Pancreas (tissue), 10 donors: ENCODE results near the gene TSEN34. TPM values are rescaled to one million over a fixed set of nuclear protein-coding genes. Genes with fewer than 3 reads are reported as not detected.
"Not testable (repeated sequence)": the region's sequence is repeated elsewhere in the genome, so short reads cannot be mapped to it uniquely, and the experiment has no call there.

Source experiments
- ATAC-seq, 4 donors: fragments of 200-7000 bp; cut with Tn5 transposase; one replicate each; pipeline versions ENCODE4 v1.8.0 to v1.9.1; 2020; ENCODE audit warnings: mild to moderate bottlenecking in 4 of 4, moderate library complexity in 4 of 4
- DNase-seq, 6 donors: peaks; one replicate each; pipeline ENCODE4 v3.0.0-alpha.2; 2020
- FAIRE-seq: peaks from 2 replicates; lab custom pipeline; 2012; peaks lifted over from hg19 to GRCh38; lab: Jason Lieb, UNC
- H3K27ac ChIP-seq, 4 donors: fragments of 200-600 bp; sonication (generic); 1 replicate in 3 of 4; 2 replicates in 1 of 4; pipeline versions ENCODE4 v1.5.0 to v1.8.0; 2020
- H3K27me3 ChIP-seq, 4 donors: fragments of 200-600 bp; one replicate each; pipeline ENCODE4 v1.8.0; 2021
- H3K36me3 ChIP-seq, 3 donors: fragments of 200-600 bp; sonication (generic) in 1 of 3; one replicate each; pipeline versions ENCODE4 v1.5.0 to v1.8.0; 2020 to 2021
- H3K4me1 ChIP-seq, 3 donors: fragments of 200-600 bp; one replicate each; pipeline ENCODE4 v1.8.0; 2021
- H3K4me3 ChIP-seq, 4 donors: fragments of 200-600 bp; sonication (generic) in 2 of 4; one replicate each; pipeline versions ENCODE4 v1.5.0 to v1.8.0; 2020 to 2021
- H3K9me3 ChIP-seq, 4 donors: fragments of 200-600 bp; one replicate each; pipeline ENCODE4 v1.8.0; 2021
- CTCF ChIP-seq, 4 donors: fragments of 200-600 bp; sonication (generic) in 3 of 4; IDR thresholded peaks; one replicate each; pipeline versions ENCODE4 v1.5.0 to v1.8.0; 2021; ENCODE audit warnings: antibody characterized with exemption in 4 of 4
- WGBS, 2 donors: extraction: QIAGEN DNeasy Blood & Tissue Kit; methylation state at CpG; one replicate each; pipeline ENCODE4 v1.1.7; 2013; 5-methylcytosine and 5-hydroxymethylcytosine counted together
- intact Hi-C, 3 donors: fragments of 100-400 bp; cut with DNase I; formaldehyde crosslinking; loops; one replicate each; pipeline versions ENCODE4 v1.11.1 to v1.14.2; 2022
- polyA plus RNA-seq, 2 donors: library from polyadenylated mRNA; stranded (reverse); fragments of 200-250 nt; gene quantifications; one replicate each; pipeline ENCODE4 v1.2.3, GENCODE V29; 2013
- total RNA-seq, 6 donors: library from RNA; stranded (reverse); fragmentation: NEBNext Ultra II Directional in 4 of 6; extraction: Animal tissue kit (Norgen Biotek cat#: 25700) in 4 of 6; gene quantifications; one replicate each; pipeline versions ENCODE4 v1.2.1 to v1.2.4, GENCODE V29; 2021 to 2023
- donor health status: healthy with polysubstance abuse.
- donor health status: DM: no; HTN: no; CAD: no; lungs with moderate emphysema.
- donor health status: DM: no; HTN: no; CAD: no.
- donor health status: control.
- donor health status: control.
- donor health status: Bipolar disorder and iron deficiency.
- donor health status: DM: yes; HTN: yes; CAD: no.
- donor health status: DM: no; HTN: no; CAD: no.
- donor health status: DM: no; HTN: no; CAD: no.
- donor health status: DM: yes; HTN: yes; CAD: no.

The TSEN34 gene
- total and polyA plus RNA-seq, 8 donors, result 16.8 to 33.3 (median 19.4) TPM

- peak in 2 of 6 donors; percentile 34 to 68 for DNase-seq
- Histone ChIP-seq H3K27me3 (no peaks in the 10 kb centered on the region), H3K4me1 (peaks cover 0 to 3% (median 2%) of the 10 kb centered on the region in 3 donors), H3K4me3 (no peak overlapping the region), H3K27ac (no peak overlapping the region), H3K9me3 (no peaks in the 10 kb centered on the region), H3K36me3 (no peaks in the 10 kb centered on the region)
- 93 to 94% methylated on average over 37 of the region's 37 CpGs for WGBS, 2 donors
- intact Hi-C loops, result no loop called here
- ATAC-seq, result no peak
- no peak for FAIRE-seq
- no peak for TF ChIP-seq CTCF (IDR thresholded peaks at IDR 0.05)
These were observed 10.4 kb upstream of the TSEN34 start for GRCh38 chr19:54180691-54181091.

GRCh38 chr19:54181894-54182293 lies 9.2 kb upstream of the TSEN34 start:
- H3K36me3 ChIP-seq, H3K27ac ChIP-seq, intact Hi-C loops, FAIRE-seq, ATAC-seq, H3K9me3 ChIP-seq, H3K27me3 ChIP-seq, H3K4me3 ChIP-seq, DNase-seq: not testable (repeated sequence)
- WGBS, 2 donors, result 90 to 91% methylated on average over 3 of the region's 3 CpGs
- peaks cover under 1 to 12% (median 11%) of the 10 kb centered on the region in 3 donors for H3K4me1 ChIP-seq

- Histone ChIP-seq H3K9me3 (no peaks in the 10 kb centered on the region), H3K27me3 (no peaks in the 10 kb centered on the region), H3K36me3 (no peaks in the 10 kb centered on the region), H3K27ac (no peak overlapping the region), H3K4me3 (no peak overlapping the region), H3K4me1 (peaks cover 10 to 25% (median 25%) of the 10 kb centered on the region in 3 donors)
- DNase-seq, result peak in 2 of 6 donors; percentile 45 to 67
- TF ChIP-seq CTCF (IDR thresholded peaks at IDR 0.05), result no peak
- FAIRE-seq, result no peak
- ATAC-seq, result no peak
- intact Hi-C loops, result no loop called here
- WGBS, 2 donors, result 69 to 72% methylated on average over 11 of the region's 11 CpGs
These were observed 7.7 kb upstream of the TSEN34 start for GRCh38 chr19:54183431-54183830.

GRCh38 chr19:54186351-54186750 lies 4.8 kb upstream of the TSEN34 start:
- 44 to 57% methylated on average over 8 of the region's 8 CpGs for WGBS, 2 donors
- peak overlapping the region; percentile 57 to 99 (median 80) for H3K27ac ChIP-seq
- H3K27me3 ChIP-seq, result no peaks in the 10 kb centered on the region
- no peak for ATAC-seq
- H3K4me3 ChIP-seq, result no peak overlapping the region
- FAIRE-seq, result no peak
- TF ChIP-seq CTCF (IDR thresholded peaks at IDR 0.05), result no peak
- intact Hi-C loops, result no loop called here
- H3K4me1 ChIP-seq, result peaks cover 13 to 27% (median 25%) of the 10 kb centered on the region in 3 donors
- H3K9me3 ChIP-seq, result no peaks in the 10 kb centered on the region
- DNase-seq, result peak in 2 of 6 donors; percentile 38 to 49
- no peaks in the 10 kb centered on the region for H3K36me3 ChIP-seq

GRCh38 chr19:54186934-54187381 lies 4.2 kb upstream of the TSEN34 start:
- DNase-seq (peak in 5 of 6 donors; percentile 79 to 88 (median 83)), ATAC-seq (peak in 1 of 4 donors; percentile 1)

More at GRCh38 chr19:54186934-54187381, 4.2 kb upstream of the TSEN34 start:
- H3K9me3 ChIP-seq, result no peaks in the 10 kb centered on the region
- H3K27me3 ChIP-seq, result no peaks in the 10 kb centered on the region
- no peak for TF ChIP-seq CTCF (IDR thresholded peaks at IDR 0.05)
- FAIRE-seq, result no peak
- peak overlapping the region; percentile 57 to 99 (median 80) for H3K27ac ChIP-seq
- no peak overlapping the region for H3K4me3 ChIP-seq
- H3K36me3 ChIP-seq, result no peaks in the 10 kb centered on the region
- H3K4me1 ChIP-seq, result peaks cover 16 to 30% (median 25%) of the 10 kb centered on the region in 3 donors
- intact Hi-C loops, result no loop called here
- 39 to 48% methylated on average over 11 of the region's 11 CpGs for WGBS, 2 donors
